ENCODE results near the gene CDKN1C.

CDKN1C gene

GRCh38 chr11:2885678-2886081, at the start of gene CDKN1C:
CDKN1C (minus strand) TSS chr11:2885775; CDS start chr11:2885456, 319 bp downstream.
- DNase-seq, result peak; percentile 75

- DNase-seq, result no peak
These were observed 49.1 kb upstream of the CDKN1C start for GRCh38 chr11:2934611-2935239.

GRCh38 chr11:2934021-2934550, 48.5 kb upstream of the CDKN1C start:
- no peak for DNase-seq

- no peak for DNase-seq
These were observed 47.9 kb upstream of the CDKN1C start for GRCh38 chr11:2933375-2934020.

- DNase-seq, result no peak
These were observed 47.3 kb upstream of the CDKN1C start for GRCh38 chr11:2932850-2933251.

GRCh38 chr11:2931771-2932738, 46.5 kb upstream of the CDKN1C start:
- DNase-seq, result no peak

GRCh38 chr11:2931420-2931746, 45.8 kb upstream of the CDKN1C start:
- no peak for DNase-seq

GRCh38 chr11:2930704-2931419, 45.3 kb upstream of the CDKN1C start:
- DNase-seq, result no peak

- DNase-seq, result no peak
These were observed 44.6 kb upstream of the CDKN1C start for GRCh38 chr11:2929950-2930703.

GRCh38 chr11:2929531-2929949, 44.0 kb upstream of the CDKN1C start:
- no peak for DNase-seq

GRCh38 chr11:2928605-2929530, 43.3 kb upstream of the CDKN1C start, which contains the start of gene PHLDA2:
PHLDA2 (minus strand) TSS chr11:2929420; CDS start chr11:2929364, 56 bp downstream.
- no peak for DNase-seq

- DNase-seq, result no peak
These were observed 42.5 kb upstream of the CDKN1C start for GRCh38 chr11:2927851-2928604.

GRCh38 chr11:2927121-2927800, 41.7 kb upstream of the CDKN1C start:
- no peak for DNase-seq

GRCh38 chr11:2926611-2927051, 41.1 kb upstream of the CDKN1C start:
- DNase-seq, result no peak

- no peak for DNase-seq
These were observed 39.5 kb upstream of the CDKN1C start for GRCh38 chr11:2924821-2925675.

- DNase-seq, result no peak
These were observed 38.8 kb upstream of the CDKN1C start for GRCh38 chr11:2924381-2924780.

GRCh38 chr11:2923446-2924375, 38.1 kb upstream of the CDKN1C start:
- DNase-seq, result no peak
